Astrocyte (in vitro differentiated cells and primary cell): Measurements from ENCODE around the gene LDAH. TPM values are rescaled to one million over a fixed set of nuclear protein-coding genes. Genes with fewer than 3 reads are reported as not detected.

Experiments used
- DNase-seq: peaks from one replicate; pipeline ENCODE4 v3.0.0-alpha.2; 2010; ENCODE audit warnings: low read depth
- FAIRE-seq: peaks from 2 replicates; lab custom pipeline; 2011; peaks lifted over from hg19 to GRCh38; lab: Jason Lieb, UNC
- H2AFZ ChIP-seq: 2 replicates; pipeline ENCODE4 v1.6.0; 2012; ENCODE audit warnings: low read depth, low read length, inconsistent platforms
- H3K27ac ChIP-seq: 2 replicates; pipeline ENCODE4 v1.5.1; 2011; ENCODE audit warnings: low read depth, low read length, inconsistent platforms
- H3K27me3 ChIP-seq: 2 replicates; pipeline ENCODE4 v1.6.0; 2011; ENCODE audit warnings: low read length, inconsistent platforms; ENCODE audit not compliant: insufficient read depth
- H3K36me3 ChIP-seq: 2 replicates; pipeline ENCODE4 v1.5.1; 2011; ENCODE audit warnings: low read length, inconsistent platforms; ENCODE audit not compliant: insufficient read depth
- H3K4me1 ChIP-seq: 2 replicates; pipeline ENCODE4 v1.5.1; 2011; ENCODE audit warnings: low read length, inconsistent platforms; ENCODE audit not compliant: insufficient read depth
- H3K4me2 ChIP-seq: 2 replicates; pipeline ENCODE4 v1.6.0; 2012; ENCODE audit warnings: low read length, inconsistent platforms
- H3K4me3 ChIP-seq: 2 replicates; pipeline ENCODE4 v1.5.1; 2011; ENCODE audit warnings: low read depth, mild to moderate bottlenecking, low read length, inconsistent platforms; ENCODE audit not compliant: insufficient read depth
- H3K79me2 ChIP-seq: 2 replicates; pipeline ENCODE4 v1.6.0; 2012; ENCODE audit warnings: mild to moderate bottlenecking, low read length, inconsistent platforms; ENCODE audit not compliant: insufficient read depth
- H3K9ac ChIP-seq: 2 replicates; pipeline ENCODE4 v1.6.0; 2012; ENCODE audit warnings: mild to moderate bottlenecking, low read length, inconsistent platforms
- H3K9me3 ChIP-seq: 2 replicates; pipeline ENCODE4 v1.5.1; 2012; ENCODE audit warnings: low read depth, mild to moderate bottlenecking, low read length, inconsistent platforms; ENCODE audit not compliant: insufficient read depth
- H4K20me1 ChIP-seq: 2 replicates; pipeline ENCODE4 v1.6.0; 2012; ENCODE audit warnings: low read length, inconsistent platforms; ENCODE audit not compliant: insufficient read depth
- H3K27ac Mint-ChIP-seq: one replicate; pipeline ENCODE4 v1.8.0; 2021; ENCODE audit warnings: mild to moderate bottlenecking, mixed read lengths; ENCODE audit not compliant: unreplicated experiment
- H3K27me3 Mint-ChIP-seq: one replicate; pipeline ENCODE4 v1.8.0; 2021; ENCODE audit warnings: low read depth, mixed read lengths; ENCODE audit not compliant: unreplicated experiment
- H3K36me3 Mint-ChIP-seq: one replicate; pipeline ENCODE4 v1.8.0; 2021; ENCODE audit warnings: low read depth, mixed read lengths; ENCODE audit not compliant: unreplicated experiment
- H3K4me1 Mint-ChIP-seq: one replicate; pipeline ENCODE4 v1.8.0; 2021; ENCODE audit warnings: low read depth, mixed read lengths; ENCODE audit not compliant: unreplicated experiment
- H3K4me3 Mint-ChIP-seq: one replicate; pipeline ENCODE4 v1.8.0; 2021; ENCODE audit warnings: mild to moderate bottlenecking, moderate library complexity, mixed read lengths; ENCODE audit not compliant: unreplicated experiment
- H3K9me3 Mint-ChIP-seq: one replicate; pipeline ENCODE4 v1.8.0; 2021; ENCODE audit warnings: mild to moderate bottlenecking, mixed read lengths; ENCODE audit not compliant: unreplicated experiment
- EZH2 ChIP-seq: IDR thresholded peaks from 2 replicates; pipeline ENCODE4 v1.6.1; 2012; ENCODE audit warnings: mild to moderate bottlenecking, low read length, inconsistent platforms; ENCODE audit not compliant: insufficient read depth
- total RNA-seq: library from RNA; stranded (reverse); gene quantifications from 2 replicates; pipeline ENCODE4 v1.2.1, GENCODE V29; 2021
- TF ChIP-seq, protein P1 (sequence below): IDR thresholded peaks from 2 replicates; pipeline ENCODE4 v1.5.1; 2011; ENCODE audit warnings: low read depth, mild to moderate bottlenecking, inconsistent platforms, low read length, moderate library complexity; ENCODE audit not compliant: insufficient read depth

The LDAH gene
- total RNA-seq, 1 donor from 2014 or later = 19.3 TPM

DNA sequence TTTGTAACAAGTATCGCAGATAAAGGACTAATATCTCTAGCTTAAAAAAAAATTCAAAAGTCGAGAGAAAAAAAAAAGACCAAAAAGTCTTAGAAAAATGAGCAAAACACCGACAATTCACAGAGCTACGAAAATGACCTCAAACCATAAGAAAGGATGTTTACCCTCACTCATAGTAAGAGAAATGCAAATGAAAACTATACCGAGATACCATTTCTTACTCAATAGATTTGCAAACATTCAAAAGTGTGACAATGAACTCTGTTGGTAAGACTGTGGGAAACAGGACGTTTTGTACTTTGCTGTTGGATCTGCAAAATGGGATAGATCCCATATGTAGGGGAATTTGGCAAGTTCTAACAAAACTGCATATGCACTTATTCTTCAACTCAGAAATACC lies 39.9 kb upstream of the LDAH start:
- Histone ChIP-seq H3K4me2 (no peak overlapping the region), H3K36me3 (no peaks in the 10 kb centered on the region), H3K27me3 (no peaks in the 10 kb centered on the region), H3K9ac (no peak overlapping the region), H3K4me3 (no peak overlapping the region), H3K27ac (no peak overlapping the region), H2AFZ (no peak overlapping the region), H3K9me3 (no peaks in the 10 kb centered on the region), H3K79me2 (no peaks in the 10 kb centered on the region), H3K4me1 (no peaks in the 10 kb centered on the region), H4K20me1 (no peaks in the 10 kb centered on the region)
- Mint-ChIP-seq H3K4me1 (no peaks in the 10 kb centered on the region), H3K36me3 (no peaks in the 10 kb centered on the region), H3K9me3 (peaks cover 5% of the 10 kb centered on the region), H3K27ac (no peak overlapping the region), H3K4me3 (no peak overlapping the region), H3K27me3 (peaks cover 22% of the 10 kb centered on the region)
- TF ChIP-seq, protein P1, sequence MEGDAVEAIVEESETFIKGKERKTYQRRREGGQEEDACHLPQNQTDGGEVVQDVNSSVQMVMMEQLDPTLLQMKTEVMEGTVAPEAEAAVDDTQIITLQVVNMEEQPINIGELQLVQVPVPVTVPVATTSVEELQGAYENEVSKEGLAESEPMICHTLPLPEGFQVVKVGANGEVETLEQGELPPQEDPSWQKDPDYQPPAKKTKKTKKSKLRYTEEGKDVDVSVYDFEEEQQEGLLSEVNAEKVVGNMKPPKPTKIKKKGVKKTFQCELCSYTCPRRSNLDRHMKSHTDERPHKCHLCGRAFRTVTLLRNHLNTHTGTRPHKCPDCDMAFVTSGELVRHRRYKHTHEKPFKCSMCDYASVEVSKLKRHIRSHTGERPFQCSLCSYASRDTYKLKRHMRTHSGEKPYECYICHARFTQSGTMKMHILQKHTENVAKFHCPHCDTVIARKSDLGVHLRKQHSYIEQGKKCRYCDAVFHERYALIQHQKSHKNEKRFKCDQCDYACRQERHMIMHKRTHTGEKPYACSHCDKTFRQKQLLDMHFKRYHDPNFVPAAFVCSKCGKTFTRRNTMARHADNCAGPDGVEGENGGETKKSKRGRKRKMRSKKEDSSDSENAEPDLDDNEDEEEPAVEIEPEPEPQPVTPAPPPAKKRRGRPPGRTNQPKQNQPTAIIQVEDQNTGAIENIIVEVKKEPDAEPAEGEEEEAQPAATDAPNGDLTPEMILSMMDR = no peak
- no peak for TF ChIP-seq EZH2
- FAIRE-seq = no peak
- no peak for DNase-seq

DNA sequence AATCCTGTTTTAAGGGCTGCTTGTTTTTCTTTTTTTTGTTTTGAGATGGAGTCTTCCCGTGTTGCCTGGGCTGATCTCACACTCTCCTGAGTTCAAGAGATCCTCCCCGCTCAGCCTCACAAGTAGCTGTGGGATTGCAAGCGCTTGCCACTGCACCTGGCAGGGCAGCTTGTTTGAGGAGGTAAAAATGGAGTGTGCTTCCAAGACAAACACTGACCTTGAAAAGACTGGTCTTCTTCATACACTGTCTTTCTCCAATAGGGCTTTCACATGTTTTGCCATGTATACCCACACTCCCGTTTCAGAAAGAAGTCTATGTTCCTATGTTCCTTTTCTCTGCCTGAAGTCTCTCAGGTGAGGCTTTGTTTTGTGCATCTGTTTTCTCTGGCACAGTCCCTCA lies 32.6 kb upstream of the LDAH start:
- peaks cover 2% of the 10 kb centered on the region for H3K27me3 Mint-ChIP-seq

DNA sequence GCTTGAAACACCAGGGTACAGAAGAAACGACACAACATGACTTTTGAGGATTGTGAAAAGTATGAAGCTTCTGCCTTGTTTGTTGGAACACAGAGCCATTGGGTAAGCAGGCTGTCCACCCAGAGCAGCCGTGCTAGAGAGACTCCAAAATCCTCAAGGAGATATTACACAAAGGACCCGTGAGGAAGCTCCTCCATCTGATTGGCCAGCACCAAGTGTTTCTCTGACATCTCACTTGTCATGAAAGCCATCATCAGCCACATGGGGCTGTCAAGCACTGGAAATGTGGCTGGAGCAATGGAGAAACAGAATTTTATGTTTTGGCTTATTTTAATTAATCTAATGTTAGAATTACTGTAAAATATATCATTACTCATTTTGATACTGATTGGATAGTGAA lies 29.8 kb upstream of the LDAH start:
- H3K27ac Mint-ChIP-seq = no peak overlapping the region
- Histone ChIP-seq H3K27ac (no peak overlapping the region), H3K79me2 (no peaks in the 10 kb centered on the region), H2AFZ (no peak overlapping the region), H3K9me3 (no peaks in the 10 kb centered on the region), H4K20me1 (no peaks in the 10 kb centered on the region), H3K36me3 (no peaks in the 10 kb centered on the region), H3K4me3 (no peak overlapping the region), H3K4me1 (no peaks in the 10 kb centered on the region), H3K9ac (no peak overlapping the region), H3K27me3 (peaks cover 2% of the 10 kb centered on the region), H3K4me2 (no peak overlapping the region)
- H3K4me3 Mint-ChIP-seq = no peak overlapping the region
- peaks cover 5% of the 10 kb centered on the region for H3K27me3 Mint-ChIP-seq
- FAIRE-seq (no peak), DNase-seq (no peak)
- no peaks in the 10 kb centered on the region for H3K9me3 Mint-ChIP-seq
- no peaks in the 10 kb centered on the region for H3K4me1 Mint-ChIP-seq
- no peak for TF ChIP-seq EZH2
- TF ChIP-seq, protein P1 = no peak
- H3K36me3 Mint-ChIP-seq = no peaks in the 10 kb centered on the region

More for the DNA sequence above, 32.6 kb upstream of the LDAH start:
- H3K9me3 Mint-ChIP-seq = no peaks in the 10 kb centered on the region
- H3K4me2 ChIP-seq = no peak overlapping the region
- H3K9ac ChIP-seq = no peak overlapping the region
- no peak overlapping the region for H3K27ac Mint-ChIP-seq
- H2AFZ ChIP-seq = no peak overlapping the region
- H3K4me1 ChIP-seq = no peaks in the 10 kb centered on the region
- H3K79me2 ChIP-seq = no peaks in the 10 kb centered on the region
- no peak for FAIRE-seq
- H3K27ac ChIP-seq = no peak overlapping the region
- H3K9me3 ChIP-seq = no peaks in the 10 kb centered on the region
- no peaks in the 10 kb centered on the region for H3K36me3 Mint-ChIP-seq
- H3K4me3 ChIP-seq = no peak overlapping the region
- no peaks in the 10 kb centered on the region for H4K20me1 ChIP-seq
- peaks cover 2% of the 10 kb centered on the region for H3K27me3 ChIP-seq
- no peak for DNase-seq
- no peaks in the 10 kb centered on the region for H3K36me3 ChIP-seq
- no peaks in the 10 kb centered on the region for H3K4me1 Mint-ChIP-seq
- no peak overlapping the region for H3K4me3 Mint-ChIP-seq
- TF ChIP-seq EZH2 = no peak
- TF ChIP-seq, protein P1 = no peak
